Measurements from ENCODE around the gene BTG4. TPM values are rescaled to one million over a fixed set of nuclear protein-coding genes. Genes with fewer than 3 reads are reported as not detected.

Gene BTG4
- total and polyA plus RNA-seq, 9 of the 15 experiments (the other 6 are each of a cell fraction or from before 2014, with no cell fraction given) = not detected

- intact Hi-C loops (cut with micrococcal nuclease) (no loop called here), in situ Hi-C loops (cut with MboI) (no loop called here)
- CTCF ChIA-PET (ENCODE audit: low intra/inter-chr PET ratio) = no interaction called here
- FAIRE-seq = no peak
- WGBS (ENCODE audit: insufficient coverage, low coverage, missing lambda C conversion rate) = 0% methylated on average over 4 of the region's 4 CpGs
- Histone ChIP-seq H3K79me2 (ENCODE audit: control insufficient read depth, insufficient read depth, low read length) (no peaks in the 10 kb centered on the region), H3K36me3 (ENCODE audit: control insufficient read depth, insufficient read depth, low read length) (no peaks in the 10 kb centered on the region), H3K9ac (ENCODE audit: insufficient read depth in 1 of 2, low read depth in 2 of 2, low read length in 2 of 2) (no peak overlapping the region), H3K4me1 (replicated peaks in 1 of 2; ENCODE audit: control insufficient read depth in 2 of 2, insufficient read depth in 2 of 2, low read length in 2 of 2) (no peaks in the 10 kb centered on the region), H3K9me3 (replicated peaks; ENCODE audit: control insufficient read depth, insufficient read depth, low read depth, low read length) (no peaks in the 10 kb centered on the region), H3K9me1 (ENCODE audit: control insufficient read depth, insufficient read depth, low read length) (no peaks in the 10 kb centered on the region), H3K27ac (ENCODE audit: extremely low read depth, low read depth, low read length) (no peak overlapping the region), H3K27me3 (ENCODE audit: control insufficient read depth in 2 of 2, insufficient read depth in 2 of 2, low read length in 2 of 2) (peaks cover 0 to 24% of the 10 kb centered on the region in 2 experiments; a peak in 3 of 5 replicates), H3K4me3 (no peak overlapping the region), H4K20me1 (replicated peaks; ENCODE audit: control insufficient read depth, insufficient read depth, low read length) (no peaks in the 10 kb centered on the region; the same call in 1 of the 2 replicates), H2AFZ (ENCODE audit: low read depth, low read length) (no peak overlapping the region), H3K4me2 (ENCODE audit: insufficient read depth, low read length) (no peak overlapping the region)
- BruUV-seq (replicated peaks) = no TSS peak
- no peak for ATAC-seq
- POLR2A ChIA-PET = interaction anchor here (1.0 to 1.1 kb wide), 2 partner anchors 8 to 10 kb away, joined by 4 to 5 read pairs; no protein-coding TSS in a partner anchor
- DNase-seq (ENCODE audit: extremely low read depth in 1 of 4, low spot score in 3 of 4) = no peak
- TF ChIP-seq CREB3L1 (IDR thresholded peaks at IDR 0.05; ENCODE audit: borderline replicate concordance, low read depth) (no peak), CBFA2T3 (IDR thresholded peaks at IDR 0.05) (no peak), HMGN3 (IDR thresholded peaks at IDR 0.05; ENCODE audit: borderline replicate concordance, extremely low read depth, insufficient read length, low read depth, low read length) (no peak), ZNF395 (CRISPR knock-in tag; IDR thresholded peaks at IDR 0.05) (no peak), RBM17 (IDR thresholded peaks at IDR 0.05; ENCODE audit: borderline replicate concordance, low read depth, low read length) (no peak), ZNF311 (CRISPR knock-in tag; IDR thresholded peaks at IDR 0.05) (no peak), ZNF551 (CRISPR knock-in tag; IDR thresholded peaks at IDR 0.05) (no peak), MNT (conservative IDR thresholded peaks at IDR 0.05) (no peak), CHD1 (IDR thresholded peaks at IDR 0.05; ENCODE audit: low read length) (no peak), NR1H2 (CRISPR knock-in tag; IDR thresholded peaks at IDR 0.05) (no peak), SPI1 (IDR thresholded peaks at IDR 0.05; ENCODE audit: borderline replicate concordance, low read depth, low read length) (no peak), ZNF707 (CRISPR knock-in tag; conservative IDR thresholded peaks at IDR 0.05) (no peak), CEBPZ (IDR thresholded peaks at IDR 0.05; ENCODE audit: borderline replicate concordance, low read depth, low read length) (no peak), PYGO2 (tag; IDR thresholded peaks at IDR 0.05) (no peak), KLF13 (tag; IDR thresholded peaks at IDR 0.05; ENCODE audit: borderline replicate concordance, low read depth) (no peak)
These were observed 48.9 kb downstream of the BTG4 start for GRCh38 chr11:111463276-111463675.

All from K562 (cell line).